NCI-H128 (cell line): ENCODE results near the gene ZFP36L2.

Experiments
- DNase-seq: peaks from one replicate; lab custom pipeline; 2025; ENCODE audit not compliant: unreplicated experiment; lab: John Stamatoyannopoulos, UW

The ZFP36L2 gene

GRCh38 chr2:43224571-43225092 lies 1.8 kb downstream of the ZFP36L2 start:
- no peak for DNase-seq

- DNase-seq = no peak
Observed at GRCh38 chr2:43224131-43224570, 2.3 kb downstream of the ZFP36L2 start.

- no peak for DNase-seq
Observed at GRCh38 chr2:43223521-43224001, 2.8 kb downstream of the ZFP36L2 start.

- DNase-seq = no peak
Observed at GRCh38 chr2:43222475-43223309, 3.7 kb downstream of the ZFP36L2 start.

GRCh38 chr2:43221763-43222474 lies 4.5 kb downstream of the ZFP36L2 start:
- no peak for DNase-seq

GRCh38 chr2:43221124-43221762 lies 5.2 kb downstream of the ZFP36L2 start:
- no peak for DNase-seq

GRCh38 chr2:43220760-43221123 lies 5.7 kb downstream of the ZFP36L2 start:
- no peak for DNase-seq

- no peak for DNase-seq
Observed at GRCh38 chr2:43220229-43220751, 6.1 kb downstream of the ZFP36L2 start.

- no peak for DNase-seq
Observed at GRCh38 chr2:43219383-43220228, 6.8 kb downstream of the ZFP36L2 start.

GRCh38 chr2:43218702-43219382 lies 7.6 kb downstream of the ZFP36L2 start:
- no peak for DNase-seq

GRCh38 chr2:43218155-43218701 lies 8.2 kb downstream of the ZFP36L2 start:
- no peak for DNase-seq

- no peak for DNase-seq
Observed at GRCh38 chr2:43217228-43218154, 8.9 kb downstream of the ZFP36L2 start.

GRCh38 chr2:43216629-43217028 lies 9.8 kb downstream of the ZFP36L2 start:
- DNase-seq = no peak

- DNase-seq = no peak
Observed at GRCh38 chr2:43215673-43216255, 10.6 kb downstream of the ZFP36L2 start.

GRCh38 chr2:43214253-43214652 lies 12.2 kb downstream of the ZFP36L2 start:
- no peak for DNase-seq

- DNase-seq = no peak
Observed at GRCh38 chr2:43212931-43213330, 13.5 kb downstream of the ZFP36L2 start.

- DNase-seq = no peak
Observed at GRCh38 chr2:43212216-43212835, 14.1 kb downstream of the ZFP36L2 start.
